HCT116 (cell line): ENCODE results near the gene TRDN. TPM values are rescaled to one million over a fixed set of nuclear protein-coding genes. Genes with fewer than 3 reads are reported as not detected.

Source experiments
- ATAC-seq: fragments of 200-7000 bp; cut with Tn5 transposase; 2 replicates; pipeline ENCODE4 v1.9.1; 2020; ENCODE audit warnings: mild to moderate bottlenecking, moderate library complexity
- BruUV-seq: library from RNA; stranded (reverse); fragments of 400-500 nt; replicated peaks from 2 replicates; lab custom pipeline; 2021; lab: Mats Ljungman, UMichigan
- CTCF ChIA-PET: fragments of 300-600 bp; sonication (Branson Sonifier 250); formaldehyde crosslinking; loops from one replicate; lab custom pipeline; 2021; ENCODE audit warnings: antibody characterized with exemption; lab: Charles Lee
- POLR2A ChIA-PET: fragments of 300-600, 350-600 bp; sonication (Branson Sonifier 250); formaldehyde crosslinking; loops from one replicate; lab custom pipeline; 2021; ENCODE audit warnings: antibody characterized with exemption; lab: Charles Lee
- RAD21 ChIA-PET, 2 experiments: fragments of 300-600 bp; sonication (Branson Sonifier 250); formaldehyde crosslinking; loops; one replicate each; lab custom pipeline; 2023; ENCODE audit warnings: low total read pairs in 2 of 2; ENCODE audit not compliant: uncharacterized antibody in 2 of 2, unreplicated experiment in 2 of 2, low non-redundant PET in 1 of 2; lab: Charles Lee
- DNase-seq: peaks from one replicate; pipeline ENCODE4 v3.0.0-alpha.2; 2010; ENCODE audit warnings: low read depth, low spot score
- H2AFZ ChIP-seq: fragments of 200-600 bp; shearing (Covaris generic), sonication (generic); 2 replicates; pipeline ENCODE4 v1.6.1; 2017; ENCODE audit warnings: low read depth, mixed run types, mixed read lengths, antibody characterized with exemption, low read length; ENCODE audit not compliant: poor library complexity, severe bottlenecking
- H3K27ac ChIP-seq: 2 replicates; pipeline ENCODE4 v1.5.1; 2012; ENCODE audit warnings: low read depth, low read length
- H3K27me3 ChIP-seq: fragments of 200-600 bp; sonication (generic); 2 replicates; pipeline ENCODE4 v1.6.1; 2016; ENCODE audit warnings: mixed run types, low read length, mixed read lengths; ENCODE audit not compliant: insufficient read depth
- H3K36me3 ChIP-seq, 2 experiments: fragments of 200-500 bp in 1 of 2; fragments of 200-600 bp in 1 of 2; sonication (Bioruptor generic) in 1 of 2; sonication (generic) in 1 of 2; 2 replicates each; pipeline versions ENCODE4 v1.5.1 to v1.6.1; 2014 to 2016; ENCODE audit warnings: low read length in 2 of 2, inconsistent platforms in 1 of 2, mixed read lengths in 1 of 2, mixed run types in 1 of 2; ENCODE audit not compliant: insufficient read depth in 2 of 2, control insufficient read depth in 1 of 2
- H3K4me1 ChIP-seq, 2 experiments: fragments of 200-600 bp in 1 of 2; sonication (generic) in 1 of 2; 2 replicates each; pipeline versions ENCODE4 v1.5.1 to v1.6.1; 2012 to 2017; ENCODE audit warnings: low read length in 2 of 2, inconsistent platforms in 1 of 2, mild to moderate bottlenecking in 1 of 2, mixed read lengths in 1 of 2, mixed run types in 1 of 2, moderate library complexity in 1 of 2; ENCODE audit not compliant: insufficient read depth in 2 of 2, control insufficient read depth in 1 of 2
- H3K4me2 ChIP-seq: fragments of 200-600 bp; sonication (generic); 2 replicates; pipeline ENCODE4 v1.6.1; 2017; ENCODE audit warnings: mixed run types, low read length, mixed read lengths
- H3K4me3 ChIP-seq, 2 experiments: fragments of 200-600 bp in 1 of 2; sonication (generic) in 1 of 2; replicated peaks in 1 of 2; 2 replicates each; pipeline ENCODE4 v1.5.1; 2011 to 2016; ENCODE audit warnings: low read length in 2 of 2, control low read depth in 1 of 2, low read depth in 1 of 2, mild to moderate bottlenecking in 1 of 2, mixed read lengths in 1 of 2, mixed run types in 1 of 2
- H3K79me2 ChIP-seq: fragments of 200-600 bp; sonication (generic); 2 replicates; pipeline ENCODE4 v1.6.1; 2017; ENCODE audit warnings: mild to moderate bottlenecking, mixed run types, low read length, moderate library complexity, mixed read lengths; ENCODE audit not compliant: insufficient read depth
- H3K9ac ChIP-seq: fragments of 200-600 bp; sonication (generic); 2 replicates; pipeline ENCODE4 v1.6.1; 2016; ENCODE audit warnings: low read length, mixed read lengths
- H3K9me2 ChIP-seq: fragments of 200-600 bp; sonication (generic), shearing (Covaris generic); 2 replicates; pipeline ENCODE4 v1.6.1; 2017; ENCODE audit warnings: mixed run types, mild to moderate bottlenecking, moderate library complexity; ENCODE audit not compliant: insufficient read depth
- H3K9me3 ChIP-seq, 2 experiments: fragments of 200-500 bp in 1 of 2; fragments of 200-600 bp in 1 of 2; sonication (Bioruptor generic) in 1 of 2; sonication (generic) in 1 of 2; 2 replicates each; pipeline ENCODE4 v1.6.1; 2014 to 2017; ENCODE audit warnings: low read length in 2 of 2, mixed read lengths in 2 of 2, inconsistent platforms in 1 of 2, low read depth in 1 of 2, mild to moderate bottlenecking in 1 of 2, mixed run types in 1 of 2, moderate library complexity in 1 of 2; ENCODE audit not compliant: control insufficient read depth in 1 of 2, insufficient read depth in 1 of 2
- H4K20me1 ChIP-seq: fragments of 200-600 bp; sonication (generic), shearing (Covaris generic); 2 replicates; pipeline ENCODE4 v1.6.1; 2017; ENCODE audit warnings: mixed run types, mild to moderate bottlenecking, moderate library complexity; ENCODE audit not compliant: insufficient read depth
- ATF3 ChIP-seq: IDR thresholded peaks from 2 replicates; pipeline ENCODE4 v1.6.1; 2012
- CBX3 ChIP-seq: IDR thresholded peaks from 2 replicates; pipeline ENCODE4 v1.6.1; 2012; ENCODE audit warnings: low read depth
- CEBPB ChIP-seq: IDR thresholded peaks from 2 replicates; pipeline ENCODE4 v1.6.1; 2012; ENCODE audit warnings: low read depth
- EGR1 ChIP-seq: IDR thresholded peaks from 2 replicates; pipeline ENCODE4 v1.6.1; 2012; ENCODE audit warnings: low read depth
- ELF1 ChIP-seq: IDR thresholded peaks from 2 replicates; pipeline ENCODE4 v1.6.1; 2012; ENCODE audit warnings: low read depth, borderline replicate concordance
- EZH2 ChIP-seq: fragments of 200-600 bp; sonication (generic); IDR thresholded peaks from 2 replicates; pipeline ENCODE4 v1.6.1; 2017; ENCODE audit warnings: antibody characterized with exemption, mixed run types
- EZH2phosphoT487 ChIP-seq: fragments of 200-600 bp; IDR thresholded peaks from 2 replicates; pipeline ENCODE4 v1.6.1; 2018; ENCODE audit warnings: antibody characterized with exemption, borderline replicate concordance
- FOSL1 ChIP-seq: IDR thresholded peaks from 2 replicates; pipeline ENCODE4 v1.6.1; 2012; ENCODE audit warnings: low read depth
- MAX ChIP-seq: IDR thresholded peaks from 2 replicates; pipeline ENCODE4 v1.6.1; 2012
- POLR2A ChIP-seq: IDR thresholded peaks from 2 replicates; pipeline ENCODE4 v1.7.0; 2011; ENCODE audit warnings: borderline replicate concordance; ENCODE audit not compliant: insufficient read depth, insufficient read length; ENCODE audit errors: extremely low read depth
- POLR2AphosphoS5 ChIP-seq: IDR thresholded peaks from 2 replicates; pipeline ENCODE4 v1.6.1; 2011; ENCODE audit warnings: mild to moderate bottlenecking, low read depth, low read length, moderate library complexity
- REST ChIP-seq: IDR thresholded peaks from 2 replicates; pipeline ENCODE4 v1.6.1; 2012; ENCODE audit warnings: low read depth
- SIN3A ChIP-seq: IDR thresholded peaks from 2 replicates; pipeline ENCODE4 v1.6.1; 2012; ENCODE audit warnings: low read depth
- SP1 ChIP-seq: IDR thresholded peaks from 2 replicates; pipeline ENCODE4 v1.6.1; 2012; ENCODE audit warnings: low read depth
- SRF ChIP-seq: IDR thresholded peaks from 2 replicates; pipeline ENCODE4 v1.6.1; 2012; ENCODE audit warnings: low read depth
- TCF7L2 ChIP-seq: IDR thresholded peaks from 2 replicates; pipeline ENCODE4 v1.7.0; 2011; ENCODE audit warnings: borderline replicate concordance, inconsistent platforms; ENCODE audit not compliant: insufficient read depth, insufficient read length; ENCODE audit errors: extremely low read depth
- YY1 ChIP-seq: IDR thresholded peaks from 2 replicates; pipeline ENCODE4 v1.6.1; 2011; ENCODE audit warnings: low read length, low read depth, moderate library complexity, mild to moderate bottlenecking; ENCODE audit not compliant: insufficient replicate concordance; ENCODE audit errors: extremely low read depth
- ZBTB33 ChIP-seq: IDR thresholded peaks from 2 replicates; pipeline ENCODE4 v1.6.1; 2011; ENCODE audit warnings: mild to moderate bottlenecking, low read length, moderate library complexity; ENCODE audit not compliant: insufficient replicate concordance; ENCODE audit errors: extremely low read depth
- ZFX ChIP-seq: fragments of 450-650 bp; IDR thresholded peaks from 2 replicates; pipeline ENCODE4 v1.6.1; 2017
- ZNF274 ChIP-seq: fragments of 200-500 bp; sonication (Bioruptor generic); IDR thresholded peaks from 2 replicates; pipeline ENCODE4 v1.6.1; 2014; ENCODE audit warnings: mild to moderate bottlenecking, low read depth, low read length, inconsistent platforms
- intact Hi-C: fragments of 100-400 bp; cut with micrococcal nuclease; formaldehyde crosslinking; loops from 2 replicates; pipeline ENCODE4 v1.10.0; 2022
- total RNA-seq: library from RNA; stranded (reverse); gene quantifications from one replicate; pipeline ENCODE4 v1.2.1, GENCODE V29; 2021; ENCODE audit not compliant: unreplicated experiment

The TRDN gene
- total RNA-seq, 1 experiment from 2014 or later, result not detected

GRCh38 chr6:123551939-123552707 is 84.6 kb downstream of the TRDN start:
- Histone ChIP-seq H3K36me3 (no peaks in the 10 kb centered on the region), H3K27ac (no peak overlapping the region), H3K4me1 (no peaks in the 10 kb centered on the region), H3K9ac (no peak overlapping the region), H2AFZ (no peak overlapping the region), H3K4me3 (no peak overlapping the region), H3K9me3 (no peaks in the 10 kb centered on the region), H3K4me2 (no peak overlapping the region)
- CTCF ChIA-PET, result no interaction called here
- TF ChIP-seq ZFX (no peak), YY1 (no peak), EZH2phosphoT487 (no peak), EZH2 (no peak), EGR1 (no peak), ZNF274 (no peak), ZBTB33 (no peak), FOSL1 (no peak), ELF1 (no peak), REST (no peak), TCF7L2 (no peak), CEBPB (no peak), SIN3A (no peak), CBX3 (no peak), POLR2AphosphoS5 (no peak), ATF3 (no peak), POLR2A (no peak), SRF (no peak), SP1 (no peak), MAX (no peak)
- TF ChIP-seq, all 23 proteins: peak for 0
- H3K27me3 ChIP-seq, result no peaks in the 10 kb centered on the region
- ChIA-PET RAD21 (no interaction called here), POLR2A (no interaction called here)
- no peak for DNase-seq
- intact Hi-C loops, result no loop called here
- BruUV-seq, result no TSS peak
- H4K20me1 ChIP-seq, result no peaks in the 10 kb centered on the region
- ATAC-seq, result no peak
- no peaks in the 10 kb centered on the region for H3K79me2 ChIP-seq
- no peaks in the 10 kb centered on the region for H3K9me2 ChIP-seq
